Naive thymus-derived CD8-positive, alpha-beta T cell (primary cell): ENCODE data around the gene CTSA. TPM values are rescaled to one million over a fixed set of nuclear protein-coding genes. Genes with fewer than 3 reads are reported as not detected.
A peak's percentile ranks its signal among the peaks of the same experiment; 100 is the strongest.
"Not testable (repeated sequence)": the region's sequence is repeated elsewhere in the genome, so short reads cannot be mapped to it uniquely, and the experiment has no call there.

Experiments used
- ATAC-seq, 2 donors: fragments of 150-1000 bp; cut with Tn5 transposase in 1 of 2; sonication (Bioruptor Pico), chemical (Tn5 transposase) in 1 of 2; 1 replicate in 1 of 2; 2 replicates in 1 of 2; pipeline ENCODE4 v1.10.0; 2021; ENCODE audit warnings: mild to moderate bottlenecking in 2 of 2, moderate library complexity in 2 of 2
- POLR2A ChIA-PET: fragments of 350-600 bp; sonication (Branson Sonifier 250); formaldehyde crosslinking; loops from one replicate; lab custom pipeline; 2021; ENCODE audit warnings: antibody characterized with exemption; lab: Charles Lee
- DNase-seq, 10 donors: peaks; one replicate each; pipeline versions ENCODE4 v3.0.0 to v3.0.0-alpha.2; 2020 to 2022
- H3K27ac Mint-ChIP-seq, 10 donors: one replicate each; pipeline ENCODE4 v1.8.0; 2020 to 2022; ENCODE audit warnings: mild to moderate bottlenecking in 10 of 10, mixed read lengths in 10 of 10, moderate library complexity in 4 of 10, inconsistent platforms in 1 of 10
- H3K27me3 Mint-ChIP-seq, 5 donors: one replicate each; pipeline ENCODE4 v1.8.0; 2021 to 2022; ENCODE audit warnings: mixed read lengths in 5 of 5
- H3K36me3 Mint-ChIP-seq, 3 donors: one replicate each; pipeline ENCODE4 v1.8.0; 2020 to 2022; ENCODE audit warnings: mixed read lengths in 3 of 3, mild to moderate bottlenecking in 2 of 3, inconsistent platforms in 1 of 3
- H3K4me1 Mint-ChIP-seq, 4 donors: one replicate each; pipeline ENCODE4 v1.8.0; 2021 to 2022; ENCODE audit warnings: mixed read lengths in 4 of 4
- H3K4me3 Mint-ChIP-seq, 10 donors: one replicate each; pipeline ENCODE4 v1.8.0; 2020 to 2022; ENCODE audit warnings: mild to moderate bottlenecking in 10 of 10, mixed read lengths in 10 of 10, moderate library complexity in 6 of 10, inconsistent platforms in 1 of 10
- H3K9me3 Mint-ChIP-seq, 9 donors: one replicate each; pipeline ENCODE4 v1.8.0; 2020 to 2022; ENCODE audit warnings: mixed read lengths in 9 of 9, mild to moderate bottlenecking in 3 of 9, inconsistent platforms in 1 of 9, moderate library complexity in 1 of 9
- polyA plus RNA-seq, 3 donors: library from polyadenylated mRNA; unstranded; fragments of 300-500 nt; fragmentation: Illumina TruSeq; gene quantifications; one replicate each; pipeline ENCODE4 v1.2.3, GENCODE V29; 2021
- total RNA-seq, 8 experiments: library from RNA in 2 of 8; stranded (reverse) in 2 of 8; gene quantifications; one replicate each; pipeline ENCODE4 v1.2.3 and lab custom pipeline; 2021 to 2026

Gene CTSA
- total and polyA plus RNA-seq, 5 experiments from 2014 or later = 79.1 to 128 (median 82.7) TPM

GRCh38 chr20:45921337-45922189, 30.4 kb downstream of the CTSA start:
- Mint-ChIP-seq H3K4me1 (peaks cover 0 to 6% (median 3%) of the 10 kb centered on the region in 4 donors), H3K27me3 (peaks cover 0 to 16% (median 11%) of the 10 kb centered on the region in 5 donors), H3K27ac (peak overlapping the region in 3 of 10 donors; percentile 9 to 43 (median 30)), H3K9me3 (no peaks in the 10 kb centered on the region), H3K36me3 (no peaks in the 10 kb centered on the region), H3K4me3 (peak overlapping the region in 1 of 10 donors; percentile 8)
- ATAC-seq = no peak
- POLR2A ChIA-PET = interaction anchor here (0.7 to 2.8 kb wide), 4 partner anchors 13 to 59 kb away, joined by 3 to 12 read pairs (median 8); partner anchors contain the start of gene PCIF1
- DNase-seq = no peak

- no peak overlapping the region for H3K4me3 Mint-ChIP-seq
- H3K9me3 Mint-ChIP-seq = no peaks in the 10 kb centered on the region
- H3K36me3 Mint-ChIP-seq = no peaks in the 10 kb centered on the region
- no peak for DNase-seq
- POLR2A ChIA-PET = interaction anchor here (1.9 to 2.7 kb wide), 2 partner anchors 10 to 35 kb away, joined by 10 to 12 read pairs; partner anchors contain the start of genes CTSA, NEURL2 and PCIF1
- H3K27ac Mint-ChIP-seq = peak overlapping the region in 1 of 10 donors; percentile 8
- no peak for ATAC-seq
- peaks cover 0 to 8% (median 5%) of the 10 kb centered on the region in 4 donors for H3K4me1 Mint-ChIP-seq
- H3K27me3 Mint-ChIP-seq = peaks cover 0 to 13% (median 6%) of the 10 kb centered on the region in 5 donors
Measured at GRCh38 chr20:45924391-45925261, 33.5 kb downstream of the CTSA start.

DNA sequence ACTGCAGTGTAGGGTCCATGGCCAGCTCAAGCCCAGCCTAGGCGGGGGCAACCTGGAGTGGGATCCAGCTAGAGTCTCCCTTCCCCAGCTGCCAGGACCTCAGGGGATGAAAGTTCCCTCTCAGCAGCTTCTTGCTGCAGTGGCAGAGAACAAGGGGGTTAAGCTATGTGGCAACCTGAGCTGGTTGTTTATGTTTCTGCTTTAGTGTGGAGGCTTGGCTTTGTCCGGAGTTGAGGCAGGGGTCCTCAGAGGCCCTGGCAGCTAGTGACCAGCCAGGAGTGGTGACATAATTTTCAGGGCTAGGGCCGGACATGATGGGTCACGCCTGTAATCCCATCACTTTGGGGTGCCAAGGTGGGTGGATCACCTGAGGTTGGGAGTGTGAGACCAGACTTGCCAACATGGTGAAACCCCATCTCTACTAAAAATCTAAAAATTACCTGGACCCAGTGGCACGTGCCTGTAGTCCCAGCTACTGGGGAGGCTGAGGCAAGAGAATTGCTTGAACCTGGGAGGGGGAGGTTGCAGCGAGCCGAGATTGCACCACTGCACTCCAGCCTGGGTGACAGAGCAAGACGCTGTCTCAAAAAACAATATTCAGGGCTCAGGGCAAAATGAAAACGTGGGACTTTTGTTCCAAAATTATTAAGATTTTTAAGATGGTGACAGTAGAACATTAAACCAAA, 34.8 kb downstream of the CTSA start:
- no peaks in the 10 kb centered on the region for H3K36me3 Mint-ChIP-seq
- H3K4me1 Mint-ChIP-seq = peaks cover 0 to 10% (median 5%) of the 10 kb centered on the region in 4 donors
- H3K27ac Mint-ChIP-seq = peak overlapping the region in 1 of 10 donors; percentile 45
- ATAC-seq = no peak
- no peak for DNase-seq
- peaks cover 0 to 7% (median 1%) of the 10 kb centered on the region in 5 donors for H3K27me3 Mint-ChIP-seq
- H3K4me3 Mint-ChIP-seq = no peak overlapping the region
- no peaks in the 10 kb centered on the region for H3K9me3 Mint-ChIP-seq
- POLR2A ChIA-PET = interaction anchor here (1.0 to 2.7 kb wide), 3 partner anchors 8 to 68 kb away, joined by 3 to 12 read pairs (median 10); partner anchors contain the start of genes CTSA, NEURL2 and PCIF1

- Mint-ChIP-seq H3K27ac (peak overlapping the region in 1 of 10 donors; percentile 33), H3K9me3 (no peaks in the 10 kb centered on the region), H3K4me3 (no peak overlapping the region), H3K27me3 (peaks cover 0 to 2% (median 0%) of the 10 kb centered on the region in 5 donors), H3K4me1 (peaks cover 0 to 8% (median 5%) of the 10 kb centered on the region in 4 donors), H3K36me3 (no peaks in the 10 kb centered on the region)
- no peak for DNase-seq
- POLR2A ChIA-PET = interaction anchor here (2.7 kb wide), 1 partner anchor 37 kb away, joined by 10 read pairs; the partner anchor contains the start of genes CTSA and NEURL2
- no peak for ATAC-seq
Measured at GRCh38 chr20:45926731-45927070, 35.6 kb downstream of the CTSA start.

DNA sequence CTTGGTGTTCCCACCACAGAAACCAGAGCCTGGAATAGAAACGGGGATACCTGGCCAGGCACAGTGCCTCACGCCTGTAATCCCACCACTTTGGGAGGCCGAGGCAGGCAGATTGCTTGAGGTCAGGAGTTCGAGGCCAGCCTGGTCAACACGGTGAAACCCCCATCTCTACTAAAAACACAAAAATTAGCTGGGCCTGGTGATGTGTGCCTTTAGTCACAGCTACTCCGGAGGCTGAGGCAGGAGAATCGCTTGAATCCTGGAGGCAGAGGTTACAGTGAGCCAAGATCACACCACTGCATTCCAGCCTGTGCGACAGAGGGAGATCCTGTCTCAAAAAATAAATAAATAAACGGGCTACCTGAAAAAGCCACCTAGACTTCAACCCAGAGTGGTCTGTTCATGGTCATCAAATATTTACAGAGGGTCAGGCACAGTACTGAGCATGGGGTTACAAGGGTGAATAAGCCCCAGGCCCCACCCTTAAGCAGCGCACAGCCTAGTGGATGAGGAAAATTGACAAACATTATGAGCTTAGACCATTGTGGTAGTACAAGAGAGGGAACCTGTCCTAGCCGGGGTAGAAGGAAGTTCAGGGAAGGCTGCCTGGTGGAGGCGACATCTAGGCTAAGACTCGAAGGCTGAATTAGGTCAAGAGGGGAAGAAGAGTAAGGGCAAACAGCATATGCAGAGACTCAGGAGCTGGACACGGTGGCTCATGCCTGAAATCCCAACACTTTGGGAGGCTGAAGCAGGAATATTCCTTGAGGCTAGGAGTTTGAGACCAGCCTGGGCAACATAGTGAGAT, 36.1 kb downstream of the CTSA start:
- ATAC-seq = no peak
- Mint-ChIP-seq H3K27ac (peak overlapping the region in 6 of 10 donors; percentile 5 to 85 (median 39)), H3K36me3 (no peaks in the 10 kb centered on the region)

DNA sequence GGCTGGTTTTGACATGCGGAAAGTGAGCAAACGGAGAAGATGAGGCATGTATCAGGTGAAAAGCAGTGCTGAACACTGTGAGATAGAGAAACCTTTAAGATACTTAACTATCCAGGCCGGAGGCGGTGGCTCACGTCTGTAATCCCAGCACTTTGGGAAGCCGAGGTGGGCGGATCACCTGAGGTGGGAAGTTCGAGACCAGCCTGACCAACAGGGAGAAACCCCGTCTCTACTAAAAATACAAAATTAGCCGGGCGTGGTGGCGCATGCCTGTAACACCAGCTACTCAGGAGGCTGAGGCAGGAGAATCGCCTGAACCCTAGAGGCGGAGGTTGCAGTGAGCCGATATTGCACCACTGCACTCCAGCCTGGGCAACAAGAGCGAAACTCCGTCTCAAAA, 40.5 kb downstream of the CTSA start:
- DNase-seq, H3K36me3 Mint-ChIP-seq, ATAC-seq, H3K27me3 Mint-ChIP-seq, H3K9me3 Mint-ChIP-seq: not testable (repeated sequence)
- Mint-ChIP-seq H3K4me3 (peak overlapping the region in 2 of 10 donors; percentile 29 to 48), H3K27ac (peak overlapping the region in 1 of 10 donors; percentile 4), H3K4me1 (peaks cover 6 to 25% (median 11%) of the 10 kb centered on the region in 4 donors)
- POLR2A ChIA-PET = interaction anchor here (1.1 kb wide), 1 partner anchor 27 kb away, joined by 3 read pairs; no protein-coding TSS in a partner anchor

More for the DNA sequence above, 36.1 kb downstream of the CTSA start:
- no peak for DNase-seq
- Mint-ChIP-seq H3K9me3 (no peaks in the 10 kb centered on the region), H3K4me1 (peaks cover 0 to 11% (median 5%) of the 10 kb centered on the region in 4 donors), H3K27me3 (no peaks in the 10 kb centered on the region), H3K4me3 (no peak overlapping the region)
- POLR2A ChIA-PET = interaction anchor here (0.7 to 2.7 kb wide), 2 partner anchors 37 to 46 kb away, joined by 3 to 10 read pairs; partner anchors contain the start of genes CTSA, NEURL2 and ZSWIM1

- Mint-ChIP-seq H3K9me3 (no peaks in the 10 kb centered on the region), H3K4me1 (peaks cover 12 to 40% (median 25%) of the 10 kb centered on the region in 4 donors), H3K27ac (peak overlapping the region; percentile 94 to 99 (median 98)), H3K27me3 (no peaks in the 10 kb centered on the region), H3K36me3 (peaks cover 0 to 13% (median 4%) of the 10 kb centered on the region in 3 donors), H3K4me3 (peak overlapping the region; percentile 92 to 100 (median 97))
- ATAC-seq (peak; percentile 1 to 9), DNase-seq (peak; percentile 34 to 78 (median 57))
- POLR2A ChIA-PET = interaction anchor here (0.6 to 9.8 kb wide), 20 partner anchors 8 to 571 kb away, joined by 3 to 216 read pairs (median 12); partner anchors contain the start of genes ACOT8, CTSA, DNTTIP1 and MMP9
Measured at GRCh38 chr20:45933266-45934045, 42.3 kb downstream of the CTSA start.

GRCh38 chr20:45934046-45934585, 43.0 kb downstream of the CTSA start:
- ATAC-seq (peak; percentile 1 to 17), DNase-seq (peak in 4 of 10 donors; percentile 41 to 83 (median 55))
- Mint-ChIP-seq H3K9me3 (no peaks in the 10 kb centered on the region), H3K27me3 (no peaks in the 10 kb centered on the region), H3K4me1 (peaks cover 13 to 43% (median 27%) of the 10 kb centered on the region in 4 donors), H3K36me3 (peaks cover 0 to 19% (median 4%) of the 10 kb centered on the region in 3 donors), H3K4me3 (peak overlapping the region; percentile 92 to 100 (median 97)), H3K27ac (peak overlapping the region; percentile 94 to 99 (median 98))
- POLR2A ChIA-PET = interaction anchor here (0.6 to 9.8 kb wide), 34 partner anchors 9 to 572 kb away, joined by 3 to 216 read pairs (median 6); partner anchors contain the start of genes ACOT8, CTSA, DNTTIP1 and MMP9

GRCh38 chr20:45934586-45935415, 43.7 kb downstream of the CTSA start, which contains the start of gene PCIF1:
PCIF1 (plus strand) TSS chr20:45934683; CDS start chr20:45939000, 4,317 bp downstream.
- POLR2A ChIA-PET = interaction anchor here (0.6 to 9.8 kb wide), 45 partner anchors 10 to 672 kb away, joined by 3 to 216 read pairs (median 5); partner anchors contain the start of genes ACOT8, CTSA, DNTTIP1 and ELMO2
- Mint-ChIP-seq H3K27ac (peak within 1 kb of the TSS; percentile 94 to 100 (median 99)), H3K36me3 (peaks cover 0 to 26% (median 4%) of the 10 kb centered on the region in 3 donors), H3K27me3 (no peaks in the 10 kb centered on the region), H3K4me1 (peaks cover 13 to 46% (median 27%) of the 10 kb centered on the region in 4 donors), H3K9me3 (no peaks in the 10 kb centered on the region), H3K4me3 (peak within 1 kb of the TSS; percentile 93 to 100 (median 97))
- ATAC-seq (peak; percentile 80 to 86), DNase-seq (peak; percentile 97 to 100 (median 99))
